NCI-H1930 (cell line): Measurements from ENCODE around the gene SLC17A9.

Source experiments
- DNase-seq, 2 experiments: peaks; one replicate each; lab custom pipeline; 2025; lab: John Stamatoyannopoulos, UW

SLC17A9 gene

DNA sequence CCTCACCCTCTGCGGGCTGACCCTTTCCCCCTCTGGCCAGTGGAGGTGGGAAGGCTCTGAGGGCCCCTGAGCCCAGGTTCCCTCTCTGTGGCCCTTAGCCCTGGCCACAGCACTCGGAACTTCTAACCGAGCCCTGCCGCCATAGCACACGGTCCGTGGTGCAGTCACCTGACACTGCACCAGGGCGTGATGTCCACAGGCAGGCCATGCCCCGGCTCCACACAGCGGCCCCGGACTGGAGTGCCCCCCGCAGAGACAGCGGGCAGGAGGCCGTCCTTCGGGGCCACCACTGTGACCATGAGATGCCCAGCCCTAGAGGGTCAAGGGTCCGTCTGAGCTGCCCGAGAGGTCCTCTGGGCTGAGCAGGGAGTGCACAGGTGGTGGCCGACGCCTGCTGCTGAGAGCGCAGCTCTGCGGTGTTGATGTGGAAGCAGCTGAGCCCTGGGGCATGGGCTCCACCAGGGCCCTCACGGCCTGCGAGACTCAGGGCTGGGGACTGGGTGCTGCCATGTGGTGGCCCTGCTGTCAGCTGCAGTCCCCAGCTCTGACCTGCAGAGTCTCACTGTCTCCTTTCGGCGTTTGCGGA, 65.4 kb downstream of the SLC17A9 start:
- DNase-seq: no peak
